Parathyroid adenoma (tissue), 2 donors: ENCODE data around the gene NCEH1.

ENCODE experiments used
- H2AFZ ChIP-seq: fragments of 300-600 bp; sonication (generic); one replicate; pipeline ENCODE4 v1.7.0; 2017; ENCODE audit warnings: antibody characterized with exemption, mild to moderate bottlenecking
- H3K27ac ChIP-seq: fragments of 300-600 bp; sonication (generic); one replicate; pipeline ENCODE4 v1.7.0; 2017
- H3K27me3 ChIP-seq: fragments of 300-600 bp; sonication (generic); one replicate; pipeline ENCODE4 v1.7.0; 2017; ENCODE audit warnings: low read length; ENCODE audit not compliant: control insufficient read depth, insufficient read depth
- H3K36me3 ChIP-seq: fragments of 300-600 bp; sonication (generic); one replicate; pipeline ENCODE4 v1.7.0; 2017; ENCODE audit warnings: low read length; ENCODE audit not compliant: control insufficient read depth, insufficient read depth
- H3K4me1 ChIP-seq: fragments of 300-600 bp; sonication (generic); one replicate; pipeline ENCODE4 v1.7.0; 2017; ENCODE audit warnings: control low read depth
- H3K4me2 ChIP-seq: fragments of 300-600 bp; sonication (generic); one replicate; pipeline ENCODE4 v1.7.0; 2017; ENCODE audit warnings: low read length
- H3K4me3 ChIP-seq: fragments of 300-600 bp; sonication (generic); one replicate; pipeline ENCODE4 v1.7.0; 2017; ENCODE audit warnings: low read depth, low read length
- H3K79me2 ChIP-seq: fragments of 300-600 bp; sonication (generic); one replicate; pipeline ENCODE4 v1.7.0; 2017; ENCODE audit warnings: control low read depth
- H3K9ac ChIP-seq: fragments of 300-600 bp; sonication (generic); one replicate; pipeline ENCODE4 v1.7.0; 2017; ENCODE audit warnings: mild to moderate bottlenecking
- H3K9me3 ChIP-seq: fragments of 300-600 bp; sonication (generic); one replicate; pipeline ENCODE4 v1.7.0; 2017; ENCODE audit warnings: low read length; ENCODE audit not compliant: control insufficient read depth
- TF ChIP-seq, protein P1 (sequence below): fragments of 300-600 bp; sonication (generic); IDR thresholded peaks from one replicate; pipeline ENCODE4 v1.7.0; 2017; ENCODE audit warnings: antibody characterized with exemption, mild to moderate bottlenecking
- donor health status: primary hyperparathyroidism.

NCEH1 gene

DNA sequence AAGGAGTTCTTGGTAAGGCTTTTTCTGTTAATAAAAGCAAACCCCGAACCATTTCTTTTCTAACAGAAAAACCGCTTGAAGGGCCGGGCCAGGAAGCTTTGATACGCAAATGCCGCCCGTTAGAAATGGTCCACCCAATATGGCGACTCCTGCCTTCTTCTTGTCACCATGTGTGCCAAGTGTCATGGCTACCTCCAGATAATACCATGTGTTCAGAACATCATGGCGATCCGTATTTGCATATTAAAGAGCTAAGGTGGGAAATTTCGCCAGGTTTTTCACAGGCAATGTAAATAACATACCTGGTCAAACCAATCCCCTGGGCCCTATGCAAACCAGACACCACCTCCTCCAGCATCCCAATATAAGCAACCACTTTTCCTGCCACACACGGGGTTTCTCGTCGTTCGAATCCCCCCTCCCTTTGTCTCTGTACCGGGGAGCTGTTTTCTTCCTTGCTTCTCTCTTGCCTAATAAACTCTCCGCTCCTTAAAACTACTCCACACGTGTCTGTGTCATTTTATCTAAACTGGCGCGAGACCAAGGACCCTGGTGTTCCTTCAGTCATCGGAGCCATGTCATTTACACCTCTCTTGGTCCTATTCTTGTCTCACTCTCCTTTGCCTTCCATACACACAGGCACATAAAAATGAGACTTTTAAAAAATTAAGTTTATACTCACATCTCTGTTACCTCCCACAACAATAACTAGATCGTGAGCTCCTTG is 34.5 kb downstream of the NCEH1 start:
- Histone ChIP-seq H3K79me2 (peaks cover 17% of the 10 kb centered on the region), H3K9me3 (no peaks in the 10 kb centered on the region), H3K27me3 (no peaks in the 10 kb centered on the region), H3K36me3 (no peaks in the 10 kb centered on the region), H3K4me2 (no peak overlapping the region), H3K4me1 (no peaks in the 10 kb centered on the region), H3K4me3 (no peak overlapping the region), H3K27ac (no peak overlapping the region), H3K9ac (no peak overlapping the region), H2AFZ (no peak overlapping the region)
- TF ChIP-seq, protein P1, sequence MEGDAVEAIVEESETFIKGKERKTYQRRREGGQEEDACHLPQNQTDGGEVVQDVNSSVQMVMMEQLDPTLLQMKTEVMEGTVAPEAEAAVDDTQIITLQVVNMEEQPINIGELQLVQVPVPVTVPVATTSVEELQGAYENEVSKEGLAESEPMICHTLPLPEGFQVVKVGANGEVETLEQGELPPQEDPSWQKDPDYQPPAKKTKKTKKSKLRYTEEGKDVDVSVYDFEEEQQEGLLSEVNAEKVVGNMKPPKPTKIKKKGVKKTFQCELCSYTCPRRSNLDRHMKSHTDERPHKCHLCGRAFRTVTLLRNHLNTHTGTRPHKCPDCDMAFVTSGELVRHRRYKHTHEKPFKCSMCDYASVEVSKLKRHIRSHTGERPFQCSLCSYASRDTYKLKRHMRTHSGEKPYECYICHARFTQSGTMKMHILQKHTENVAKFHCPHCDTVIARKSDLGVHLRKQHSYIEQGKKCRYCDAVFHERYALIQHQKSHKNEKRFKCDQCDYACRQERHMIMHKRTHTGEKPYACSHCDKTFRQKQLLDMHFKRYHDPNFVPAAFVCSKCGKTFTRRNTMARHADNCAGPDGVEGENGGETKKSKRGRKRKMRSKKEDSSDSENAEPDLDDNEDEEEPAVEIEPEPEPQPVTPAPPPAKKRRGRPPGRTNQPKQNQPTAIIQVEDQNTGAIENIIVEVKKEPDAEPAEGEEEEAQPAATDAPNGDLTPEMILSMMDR = no peak

GRCh38 chr3:172675441-172676193 is 35.2 kb downstream of the NCEH1 start:
- TF ChIP-seq, protein P1 = peak; percentile 77
- no peak overlapping the region for H2AFZ ChIP-seq
- no peaks in the 10 kb centered on the region for H3K9me3 ChIP-seq
- H3K9ac ChIP-seq = no peak overlapping the region
- no peaks in the 10 kb centered on the region for H3K27me3 ChIP-seq
- H3K36me3 ChIP-seq = no peaks in the 10 kb centered on the region
- no peak overlapping the region for H3K4me2 ChIP-seq
- no peak overlapping the region for H3K27ac ChIP-seq
- no peak overlapping the region for H3K4me3 ChIP-seq
- H3K4me1 ChIP-seq = no peaks in the 10 kb centered on the region
- H3K79me2 ChIP-seq = peaks cover 13% of the 10 kb centered on the region

GRCh38 chr3:172673210-172673679 is 37.6 kb downstream of the NCEH1 start:
- Histone ChIP-seq H3K9ac (no peak overlapping the region), H2AFZ (no peak overlapping the region), H3K27ac (no peak overlapping the region), H3K4me3 (no peak overlapping the region), H3K4me1 (no peaks in the 10 kb centered on the region), H3K36me3 (no peaks in the 10 kb centered on the region), H3K27me3 (no peaks in the 10 kb centered on the region), H3K79me2 (peaks cover 6% of the 10 kb centered on the region), H3K4me2 (no peak overlapping the region), H3K9me3 (no peaks in the 10 kb centered on the region)
- TF ChIP-seq, protein P1 = peak; percentile 73

DNA sequence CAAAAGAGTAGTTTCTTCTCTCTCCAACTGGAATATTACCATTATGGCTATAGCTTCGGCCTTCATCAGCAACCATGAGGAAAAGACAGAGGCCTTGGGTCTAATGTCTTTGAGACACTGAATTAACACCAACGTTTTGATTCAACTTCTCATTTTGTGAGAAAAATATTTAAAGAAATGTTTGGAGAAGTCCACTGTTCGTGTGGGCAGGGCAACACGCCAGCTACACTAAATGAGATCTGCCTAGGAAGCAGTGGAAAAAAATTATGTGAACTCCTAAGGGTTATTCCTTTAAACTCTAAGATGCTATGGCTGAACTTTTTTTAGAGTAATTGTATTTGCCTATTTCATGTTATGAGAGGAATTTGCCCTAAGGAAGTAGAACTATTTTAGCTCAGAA is 41.8 kb downstream of the NCEH1 start:
- Histone ChIP-seq H3K4me3 (no peak overlapping the region), H3K36me3 (no peaks in the 10 kb centered on the region)

More for the DNA sequence above, 41.8 kb downstream of the NCEH1 start:
- H3K27ac ChIP-seq = no peak overlapping the region
- H3K4me1 ChIP-seq = peaks cover 3% of the 10 kb centered on the region
- H3K79me2 ChIP-seq = no peaks in the 10 kb centered on the region
- no peak overlapping the region for H3K4me2 ChIP-seq
- no peaks in the 10 kb centered on the region for H3K27me3 ChIP-seq
- TF ChIP-seq, protein P1 = no peak
- no peak overlapping the region for H2AFZ ChIP-seq
- no peak overlapping the region for H3K9ac ChIP-seq
- no peaks in the 10 kb centered on the region for H3K9me3 ChIP-seq
